Mesenchymal stem cell (in vitro differentiated cells and primary cell): ENCODE data around the gene MLLT3.

ENCODE experiments used
- DNase-seq: peaks from one replicate; pipeline ENCODE4 v3.0.0-alpha.2; 2013
- H2AFZ ChIP-seq: one replicate; pipeline ENCODE4 v1.6.1; 2013; ENCODE audit warnings: low read depth, mild to moderate bottlenecking, control low read depth, inconsistent platforms, low read length, moderate library complexity
- H2AK5ac ChIP-seq: 2 replicates; pipeline ENCODE4 v1.6.1; 2013; ENCODE audit warnings: low read length, moderate library complexity, mild to moderate bottlenecking, inconsistent platforms; ENCODE audit not compliant: severe bottlenecking
- H2BK120ac ChIP-seq: one replicate; pipeline ENCODE4 v1.6.1; 2013; ENCODE audit warnings: low read depth, mild to moderate bottlenecking, inconsistent platforms, low read length, moderate library complexity
- H2BK12ac ChIP-seq, 2 experiments: one replicate each; pipeline ENCODE4 v1.6.1; 2013; ENCODE audit warnings: inconsistent platforms in 2 of 2, low read length in 2 of 2, mild to moderate bottlenecking in 2 of 2, moderate library complexity in 2 of 2, control low read depth in 1 of 2
- H2BK15ac ChIP-seq: one replicate; pipeline ENCODE4 v1.6.1; 2013; ENCODE audit warnings: mild to moderate bottlenecking, low read depth, inconsistent platforms; ENCODE audit not compliant: poor library complexity, severe bottlenecking
- H2BK5ac ChIP-seq: 2 replicates; pipeline ENCODE4 v1.6.1; 2013; ENCODE audit warnings: low read depth, mild to moderate bottlenecking, low read length, control low read depth, inconsistent platforms; ENCODE audit not compliant: poor library complexity, severe bottlenecking
- H3K14ac ChIP-seq, 2 experiments: one replicate each; pipeline ENCODE4 v1.6.1; 2013; ENCODE audit warnings: inconsistent platforms in 2 of 2, low read length in 2 of 2, control low read depth in 1 of 2, mild to moderate bottlenecking in 1 of 2, moderate library complexity in 1 of 2
- H3K18ac ChIP-seq, 2 experiments: one replicate each; pipeline ENCODE4 v1.6.1; 2013; ENCODE audit warnings: inconsistent platforms in 2 of 2, low read length in 2 of 2, control low read depth in 1 of 2, low read depth in 1 of 2, mild to moderate bottlenecking in 1 of 2
- H3K23ac ChIP-seq, 2 experiments: one replicate each; pipeline ENCODE4 v1.6.1; 2013; ENCODE audit warnings: inconsistent platforms in 2 of 2, low read length in 2 of 2, mild to moderate bottlenecking in 2 of 2, moderate library complexity in 2 of 2, control low read depth in 1 of 2
- H3K27ac ChIP-seq: 2 replicates; pipeline ENCODE4 v1.5.1; 2013; ENCODE audit warnings: mild to moderate bottlenecking, moderate library complexity, low read length, control low read depth, inconsistent platforms; ENCODE audit not compliant: poor library complexity, severe bottlenecking
- H3K27me3 ChIP-seq, 2 experiments: 2 replicates each; pipeline versions ENCODE4 v1.6.1 to v1.7.0; 2013; ENCODE audit warnings: low read length in 2 of 2, mild to moderate bottlenecking in 2 of 2, moderate library complexity in 2 of 2, control low read depth in 1 of 2, inconsistent platforms in 1 of 2; ENCODE audit not compliant: control insufficient read depth in 1 of 2, insufficient read depth in 1 of 2
- H3K36me3 ChIP-seq, 2 experiments: 2 replicates each; pipeline versions ENCODE4 v1.6.1 to v1.7.0; 2013; ENCODE audit warnings: low read length in 2 of 2, control low read depth in 1 of 2, inconsistent platforms in 1 of 2, low read depth in 1 of 2, mild to moderate bottlenecking in 1 of 2; ENCODE audit not compliant: insufficient read depth in 2 of 2, control insufficient read depth in 1 of 2
- H3K4ac ChIP-seq, 2 experiments: one replicate each; pipeline ENCODE4 v1.6.1; 2013; ENCODE audit warnings: inconsistent platforms in 2 of 2, low read length in 2 of 2, mild to moderate bottlenecking in 2 of 2, moderate library complexity in 2 of 2, control low read depth in 1 of 2, low read depth in 1 of 2
- H3K4me1 ChIP-seq: 2 replicates; pipeline ENCODE4 v1.6.1; 2013; ENCODE audit warnings: low read depth, low read length, control low read depth; ENCODE audit not compliant: control insufficient read depth, insufficient read depth
- H3K4me2 ChIP-seq: 2 replicates; pipeline ENCODE4 v1.6.1; 2013; ENCODE audit warnings: low read length, mild to moderate bottlenecking, inconsistent platforms; ENCODE audit not compliant: poor library complexity, severe bottlenecking
- H3K4me3 ChIP-seq, 2 experiments: 2 replicates each; pipeline versions ENCODE4 v1.5.1 to v1.7.0; 2013; ENCODE audit warnings: low read length in 2 of 2, mild to moderate bottlenecking in 2 of 2, control low read depth in 1 of 2, low read depth in 1 of 2; ENCODE audit not compliant: insufficient read depth in 1 of 2
- H3K79me1 ChIP-seq: replicated peaks from 2 replicates; pipeline ENCODE4 v1.6.1; 2013; ENCODE audit warnings: mild to moderate bottlenecking, control low read depth, low read length, inconsistent platforms; ENCODE audit not compliant: poor library complexity, severe bottlenecking
- H3K9ac ChIP-seq: 2 replicates; pipeline ENCODE4 v1.7.0; 2013; ENCODE audit warnings: mild to moderate bottlenecking, low read length, moderate library complexity
- H3K9me3 ChIP-seq: 2 replicates; pipeline ENCODE4 v1.7.0; 2013; ENCODE audit warnings: mild to moderate bottlenecking, low read length; ENCODE audit not compliant: control insufficient read depth
- H4K8ac ChIP-seq: one replicate; pipeline ENCODE4 v1.6.1; 2013; ENCODE audit warnings: inconsistent platforms, mild to moderate bottlenecking, low read length, moderate library complexity
- H4K91ac ChIP-seq: one replicate; pipeline ENCODE4 v1.6.1; 2013; ENCODE audit warnings: mild to moderate bottlenecking, low read length, inconsistent platforms
- WGBS: methylation state at CpG from one replicate; pipeline ENCODE4 v1.1.7; 2013; ENCODE audit warnings: mixed read lengths; 5-methylcytosine and 5-hydroxymethylcytosine counted together

Gene MLLT3

GRCh38 chr9:20369391-20369790, 252.9 kb downstream of the MLLT3 start:
- Histone ChIP-seq H3K18ac (no peak overlapping the region), H3K9me3 (no peaks in the 10 kb centered on the region), H3K4ac (no peak overlapping the region), H2BK5ac (no peak overlapping the region), H2AFZ (no peak overlapping the region), H3K4me2 (no peak overlapping the region), H3K14ac (no peak overlapping the region), H3K27ac (no peak overlapping the region), H3K4me3 (no peak overlapping the region), H2BK12ac (no peak overlapping the region), H3K36me3 (peaks cover 0 to 3% of the 10 kb centered on the region in 2 experiments), H3K23ac (no peak overlapping the region), H3K9ac (no peak overlapping the region), H3K79me1 (peaks cover 19% of the 10 kb centered on the region), H4K91ac (no peak overlapping the region), H2BK15ac (no peak overlapping the region), H3K4me1 (no peaks in the 10 kb centered on the region), H2AK5ac (no peak overlapping the region), H3K27me3 (no peaks in the 10 kb centered on the region), H2BK120ac (no peak overlapping the region), H4K8ac (no peak overlapping the region)
- no peak for DNase-seq
- WGBS, result 100% methylated on average over 1 of the region's 1 CpG

GRCh38 chr9:20367855-20368254, 254.4 kb downstream of the MLLT3 start:
- Histone ChIP-seq H4K8ac (no peak overlapping the region), H3K79me1 (peaks cover 17% of the 10 kb centered on the region), H2BK15ac (no peak overlapping the region), H2AFZ (no peak overlapping the region), H3K27me3 (no peaks in the 10 kb centered on the region), H3K23ac (no peak overlapping the region), H3K14ac (no peak overlapping the region), H2BK12ac (no peak overlapping the region), H2BK5ac (no peak overlapping the region), H3K36me3 (peaks cover 2 to 3% of the 10 kb centered on the region in 2 experiments), H4K91ac (no peak overlapping the region), H3K18ac (no peak overlapping the region), H3K4me1 (no peaks in the 10 kb centered on the region), H3K27ac (no peak overlapping the region), H3K4me2 (no peak overlapping the region), H3K4ac (no peak overlapping the region), H3K9me3 (no peaks in the 10 kb centered on the region), H3K9ac (no peak overlapping the region), H2AK5ac (no peak overlapping the region), H3K4me3 (no peak overlapping the region), H2BK120ac (no peak overlapping the region)
- 98% methylated on average over 3 of the region's 3 CpGs for WGBS
- no peak for DNase-seq

GRCh38 chr9:20364959-20365358, 257.3 kb downstream of the MLLT3 start:
- H2AK5ac ChIP-seq, result no peak overlapping the region
- peaks cover 13% of the 10 kb centered on the region for H3K79me1 ChIP-seq
- no peak overlapping the region for H3K14ac ChIP-seq
- 100% methylated on average over 1 of the region's 3 CpGs for WGBS
- no peak for DNase-seq
- no peaks in the 10 kb centered on the region for H3K9me3 ChIP-seq
- no peak overlapping the region for H2BK15ac ChIP-seq
- no peak overlapping the region for H2BK5ac ChIP-seq
- no peak overlapping the region for H3K9ac ChIP-seq
- H3K4me1 ChIP-seq, result no peaks in the 10 kb centered on the region
- no peak overlapping the region for H3K4ac ChIP-seq
- H2BK120ac ChIP-seq, result no peak overlapping the region
- no peak overlapping the region for H2AFZ ChIP-seq
- peaks cover 3 to 9% of the 10 kb centered on the region in 2 experiments for H3K36me3 ChIP-seq
- H3K23ac ChIP-seq, result no peak overlapping the region
- no peak overlapping the region for H2BK12ac ChIP-seq
- H3K27me3 ChIP-seq, result no peaks in the 10 kb centered on the region
- no peak overlapping the region for H4K8ac ChIP-seq
- no peak overlapping the region for H3K18ac ChIP-seq
- no peak overlapping the region for H3K27ac ChIP-seq
- no peak overlapping the region for H4K91ac ChIP-seq
- no peak overlapping the region for H3K4me3 ChIP-seq
- no peak overlapping the region for H3K4me2 ChIP-seq

- Histone ChIP-seq H3K18ac (no peak overlapping the region), H3K4me2 (no peak overlapping the region), H3K4ac (no peak overlapping the region), H3K23ac (no peak overlapping the region), H3K79me1 (peaks cover 10% of the 10 kb centered on the region), H3K27ac (no peak overlapping the region), H3K9ac (no peak overlapping the region), H2BK5ac (no peak overlapping the region), H3K4me3 (no peak overlapping the region), H2BK12ac (no peak overlapping the region), H3K14ac (no peak overlapping the region), H2BK15ac (no peak overlapping the region), H2AK5ac (no peak overlapping the region), H3K4me1 (no peaks in the 10 kb centered on the region), H4K91ac (no peak overlapping the region), H4K8ac (no peak overlapping the region), H3K27me3 (no peaks in the 10 kb centered on the region), H2BK120ac (no peak overlapping the region), H3K36me3 (peaks cover 3 to 9% of the 10 kb centered on the region in 2 experiments), H3K9me3 (no peaks in the 10 kb centered on the region), H2AFZ (no peak overlapping the region)
- 86% methylated on average over 4 of the region's 4 CpGs for WGBS
- no peak for DNase-seq
These were observed 259.1 kb downstream of the MLLT3 start for GRCh38 chr9:20363233-20363632.
